ENCODE results near the gene MTAP.

- TF ChIP-seq POLR2A (IDR thresholded peaks at IDR 0.05; ENCODE audit: low read depth, low read length) (no peak), POLR2AphosphoS5 (IDR thresholded peaks at IDR 0.05; ENCODE audit: low read depth, low read length) (no peak), TAF1 (IDR thresholded peaks at IDR 0.05; ENCODE audit: borderline replicate concordance, low read depth, low read length) (no peak)
These were observed 171.9 kb downstream of the MTAP start for GRCh38 chr9:21974343-21974721.

Data from GM12892 (cell line).